Chondrocyte (in vitro differentiated cells): ENCODE measurements around the gene PCDHB14. TPM values are rescaled to one million over a fixed set of nuclear protein-coding genes. Genes with fewer than 3 reads are reported as not detected.
"Not testable (repeated sequence)": the region's sequence is repeated elsewhere in the genome, so short reads cannot be mapped to it uniquely, and the experiment has no call there.

ENCODE experiments used
- DNase-seq: peaks from one replicate; pipeline ENCODE4 v3.0.0; 2021; ENCODE audit warnings: mixed read lengths, low spot score
- H3K27ac Mint-ChIP-seq: one replicate; pipeline ENCODE4 v1.8.0; 2021; ENCODE audit warnings: mild to moderate bottlenecking, moderate library complexity, mixed read lengths; ENCODE audit not compliant: unreplicated experiment
- H3K27me3 Mint-ChIP-seq: 2 replicates; pipeline ENCODE4 v1.8.0; 2021; ENCODE audit warnings: low read depth, mixed read lengths
- H3K36me3 Mint-ChIP-seq: 2 replicates; pipeline ENCODE4 v1.8.0; 2021; ENCODE audit warnings: low read depth, mixed read lengths
- H3K4me1 Mint-ChIP-seq: 2 replicates; pipeline ENCODE4 v1.8.0; 2021; ENCODE audit warnings: low read depth, mild to moderate bottlenecking, mixed read lengths
- H3K4me3 Mint-ChIP-seq: one replicate; pipeline ENCODE4 v1.8.0; 2021; ENCODE audit warnings: mild to moderate bottlenecking, moderate library complexity, mixed read lengths; ENCODE audit not compliant: unreplicated experiment
- H3K9me3 Mint-ChIP-seq: 2 replicates; pipeline ENCODE4 v1.8.0; 2021; ENCODE audit warnings: low read depth, mixed read lengths
- CTCF ChIP-seq: fragments of 200-600 bp; sonication (generic); IDR thresholded peaks from 2 replicates; pipeline ENCODE4 v1.5.0; 2021; ENCODE audit warnings: antibody characterized with exemption, mild to moderate bottlenecking, moderate library complexity
- total RNA-seq: library from RNA; stranded (reverse); gene quantifications from 3 replicates; pipeline ENCODE4 v1.2.1, GENCODE V29; 2021

PCDHB14 gene
- total RNA-seq, 1 donor from 2014 or later = 4.0 TPM

DNA sequence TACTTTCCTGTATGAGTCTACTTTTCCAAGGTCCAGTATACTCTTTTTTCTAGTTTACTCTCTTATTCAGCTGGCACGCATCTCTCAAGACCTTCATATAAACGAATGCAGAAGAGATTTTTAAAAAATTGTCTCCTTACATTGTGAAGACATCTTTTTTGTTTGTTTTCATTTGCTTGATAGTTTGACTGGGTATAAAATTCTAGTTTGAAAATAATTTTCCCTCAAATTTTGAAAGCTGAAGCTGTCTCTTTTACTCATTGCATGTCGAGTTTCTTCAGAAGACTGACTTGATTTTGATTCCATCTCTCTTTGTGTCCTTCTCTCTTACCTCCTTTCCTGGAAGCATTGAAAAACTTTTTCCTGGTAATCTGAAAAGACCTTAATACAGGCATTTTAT lies 26.8 kb upstream of the PCDHB14 start:
- no peak for DNase-seq
- H3K36me3 Mint-ChIP-seq = peaks cover 27% of the 10 kb centered on the region
- H3K9me3 Mint-ChIP-seq = peaks cover 70% of the 10 kb centered on the region
- H3K4me3 Mint-ChIP-seq = no peak overlapping the region
- no peaks in the 10 kb centered on the region for H3K27me3 Mint-ChIP-seq
- peaks cover 3% of the 10 kb centered on the region for H3K4me1 Mint-ChIP-seq
- TF ChIP-seq CTCF = no peak
- no peak overlapping the region for H3K27ac Mint-ChIP-seq

DNA sequence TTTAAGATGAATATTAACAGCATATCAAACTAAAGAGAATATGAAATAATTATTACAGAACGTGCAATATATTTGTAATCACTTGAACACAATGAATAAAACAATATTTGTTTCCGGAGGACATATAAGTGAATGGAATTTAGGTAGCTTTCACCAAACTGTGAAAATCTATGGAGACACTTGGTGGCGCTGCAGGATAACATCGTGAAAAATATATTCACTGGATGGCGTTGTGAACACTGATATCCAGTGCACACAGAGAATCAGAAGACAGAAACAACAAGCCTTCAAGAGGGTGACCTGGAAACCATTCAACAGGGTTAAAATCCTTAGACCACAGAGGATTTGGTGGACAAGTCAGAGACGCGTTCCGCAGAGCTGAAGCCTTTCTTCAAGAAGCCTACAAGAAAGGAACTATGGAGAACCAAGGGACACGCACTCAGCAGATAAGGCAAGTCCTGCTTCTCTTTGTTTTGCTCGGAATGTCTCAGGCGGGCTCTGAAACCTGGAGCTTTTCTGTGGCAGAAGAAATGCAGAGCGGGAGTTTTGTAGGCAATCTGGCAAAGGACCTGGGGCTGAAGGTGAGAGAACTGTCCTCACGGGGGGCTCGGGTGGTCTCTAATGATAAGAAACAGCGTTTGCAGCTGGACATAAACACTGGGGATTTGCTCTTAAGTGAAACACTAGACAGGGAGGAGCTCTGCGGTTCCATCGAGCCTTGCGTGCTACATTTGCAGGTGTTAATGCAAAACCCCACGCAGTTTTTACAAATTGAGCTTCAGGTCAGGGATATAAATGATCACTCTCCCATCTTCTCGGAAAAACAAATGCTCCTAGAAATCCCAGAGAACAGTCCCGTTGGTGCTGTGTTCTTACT lies 23.5 kb upstream of the PCDHB14 start, which contains the start of gene PCDHB11:
Gene PCDHB11, plus strand, starts transcription at position 269 of the 877 bp plus-strand sequence. Its CDS starts 148 bp downstream, at position 417.
- Mint-ChIP-seq H3K4me3 (no peak within 1 kb of the TSS), H3K27ac (no peak within 1 kb of the TSS), H3K36me3 (peaks cover 23% of the 10 kb centered on the region), H3K27me3 (no peaks in the 10 kb centered on the region), H3K9me3 (peaks cover 62% of the 10 kb centered on the region), H3K4me1 (no peaks in the 10 kb centered on the region)
- DNase-seq = no peak
- TF ChIP-seq CTCF = peak; percentile 29

GRCh38 chr5:141201126-141201525 lies 22.0 kb upstream of the PCDHB14 start:
- not testable (repeated sequence) for H3K27ac Mint-ChIP-seq, H3K4me1 Mint-ChIP-seq, H3K27me3 Mint-ChIP-seq, H3K4me3 Mint-ChIP-seq, DNase-seq
- H3K9me3 Mint-ChIP-seq = peaks cover 66% of the 10 kb centered on the region
- peaks cover 24% of the 10 kb centered on the region for H3K36me3 Mint-ChIP-seq

GRCh38 chr5:141201646-141202045 lies 21.5 kb upstream of the PCDHB14 start:
- H3K36me3 Mint-ChIP-seq = peaks cover 21% of the 10 kb centered on the region
- H3K4me3 Mint-ChIP-seq = not testable (repeated sequence)

DNA sequence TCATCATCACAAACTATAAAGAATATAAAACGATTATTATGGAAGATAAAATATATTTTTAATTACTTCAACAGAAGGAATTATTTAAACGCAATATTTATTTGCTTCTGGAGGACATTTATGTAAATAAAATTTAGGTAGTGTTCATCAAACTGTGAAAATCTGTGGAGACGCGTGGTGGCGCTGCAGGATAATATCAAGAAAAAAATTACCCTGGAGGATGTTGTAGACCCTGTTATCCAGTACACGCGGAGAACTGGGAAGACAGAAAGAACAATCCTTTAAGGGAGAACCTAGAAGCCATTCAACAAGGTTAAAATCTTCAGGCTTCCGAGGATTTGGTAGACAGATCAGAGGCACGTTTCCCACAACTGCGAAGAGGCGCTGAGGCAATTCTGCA lies 14.7 kb upstream of the PCDHB14 start, which contains the start of gene PCDHB12:
Gene PCDHB12, plus strand, starts transcription at position 242 of the 400 bp plus-strand sequence. CDS start 189 bp downstream, outside the sequence.
- peaks cover 68% of the 10 kb centered on the region for H3K9me3 Mint-ChIP-seq
- DNase-seq = no peak
- no peak within 1 kb of the TSS for H3K27ac Mint-ChIP-seq
- peaks cover 10% of the 10 kb centered on the region for H3K36me3 Mint-ChIP-seq
- no peaks in the 10 kb centered on the region for H3K27me3 Mint-ChIP-seq
- no peaks in the 10 kb centered on the region for H3K4me1 Mint-ChIP-seq
- H3K4me3 Mint-ChIP-seq = peak within 1 kb of the TSS; percentile 51
- TF ChIP-seq CTCF = peak; percentile 16

More at GRCh38 chr5:141201646-141202045, 21.5 kb upstream of the PCDHB14 start:
- H3K27me3 Mint-ChIP-seq, H3K4me1 Mint-ChIP-seq, H3K27ac Mint-ChIP-seq, DNase-seq: not testable (repeated sequence)
- H3K9me3 Mint-ChIP-seq = peaks cover 65% of the 10 kb centered on the region

- H3K27ac Mint-ChIP-seq, DNase-seq, H3K4me3 Mint-ChIP-seq, H3K4me1 Mint-ChIP-seq, H3K27me3 Mint-ChIP-seq: not testable (repeated sequence)
- Mint-ChIP-seq H3K36me3 (peaks cover 18% of the 10 kb centered on the region), H3K9me3 (peaks cover 73% of the 10 kb centered on the region)
These were observed 12.9 kb upstream of the PCDHB14 start for GRCh38 chr5:141210281-141210680.

DNA sequence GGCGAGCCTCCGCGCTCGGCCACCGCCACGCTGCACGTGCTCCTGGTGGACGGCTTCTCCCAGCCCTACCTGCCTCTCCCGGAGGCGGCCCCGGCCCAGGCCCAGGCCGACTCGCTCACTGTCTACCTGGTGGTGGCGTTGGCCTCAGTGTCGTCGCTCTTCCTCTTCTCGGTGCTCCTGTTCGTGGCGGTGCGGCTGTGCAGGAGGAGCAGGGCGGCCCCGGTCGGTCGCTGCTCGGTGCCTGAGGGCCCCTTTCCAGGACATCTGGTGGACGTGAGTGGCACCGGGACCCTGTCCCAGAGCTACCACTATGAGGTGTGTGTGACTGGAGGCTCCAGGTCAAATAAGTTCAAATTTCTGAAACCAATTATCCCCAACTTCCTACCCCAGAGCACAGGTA lies 12.3 kb upstream of the PCDHB14 start:
- H3K4me1 Mint-ChIP-seq, H3K27ac Mint-ChIP-seq, H3K4me3 Mint-ChIP-seq, H3K27me3 Mint-ChIP-seq, DNase-seq: not testable (repeated sequence)
- Mint-ChIP-seq H3K9me3 (peaks cover 70% of the 10 kb centered on the region), H3K36me3 (peaks cover 17% of the 10 kb centered on the region)
